Neuronal stem cell (in vitro differentiated cells): ENCODE data around the gene UVSSA.

Experiments used
- DNase-seq: peaks from one replicate; pipeline ENCODE4 v3.0.0-alpha.2; 2013; ENCODE audit warnings: low spot score
- H2AFZ ChIP-seq: one replicate; pipeline ENCODE4 v1.6.1; 2013; ENCODE audit warnings: mild to moderate bottlenecking, low read length, inconsistent platforms
- H2AK5ac ChIP-seq: 2 replicates; pipeline ENCODE4 v1.6.1; 2013; ENCODE audit warnings: low read depth, mild to moderate bottlenecking, inconsistent platforms, low read length, moderate library complexity, mixed read lengths
- H2BK120ac ChIP-seq: 2 replicates; pipeline ENCODE4 v1.6.1; 2013; ENCODE audit warnings: low read depth, mild to moderate bottlenecking, inconsistent platforms, low read length, moderate library complexity, mixed read lengths
- H2BK12ac ChIP-seq: one replicate; pipeline ENCODE4 v1.6.1; 2013; ENCODE audit warnings: low read length, inconsistent platforms
- H2BK15ac ChIP-seq: 2 replicates; pipeline ENCODE4 v1.6.1; 2013; ENCODE audit warnings: mild to moderate bottlenecking, low read length, inconsistent platforms, mixed read lengths
- H2BK5ac ChIP-seq: one replicate; pipeline ENCODE4 v1.6.1; 2013; ENCODE audit warnings: inconsistent platforms, mild to moderate bottlenecking, low read length, moderate library complexity
- H3K14ac ChIP-seq: one replicate; pipeline ENCODE4 v1.6.1; 2013; ENCODE audit warnings: low read length, inconsistent platforms
- H3K18ac ChIP-seq: 2 replicates; pipeline ENCODE4 v1.6.1; 2013; ENCODE audit warnings: low read length, inconsistent platforms
- H3K23ac ChIP-seq: 2 replicates; pipeline ENCODE4 v1.6.1; 2013; ENCODE audit warnings: low read depth, mild to moderate bottlenecking, mixed read lengths, low read length, inconsistent platforms; ENCODE audit not compliant: poor library complexity
- H3K27ac ChIP-seq: replicated peaks from 3 replicates; pipeline ENCODE4 v1.5.1; 2013; ENCODE audit warnings: low read length, inconsistent platforms
- H3K27me3 ChIP-seq, 3 experiments: 2 replicates each; pipeline ENCODE4 v1.6.1; 2013; ENCODE audit warnings: low read length in 3 of 3, mild to moderate bottlenecking in 2 of 3, inconsistent platforms in 1 of 3, low read depth in 1 of 3, mixed read lengths in 1 of 3, moderate library complexity in 1 of 3; ENCODE audit not compliant: control insufficient read depth in 3 of 3, insufficient read depth in 3 of 3
- H3K36me3 ChIP-seq, 2 donors: replicated peaks in 1 of 2; 2 replicates each; pipeline ENCODE4 v1.6.1; 2013; ENCODE audit warnings: low read length in 2 of 2; ENCODE audit not compliant: control insufficient read depth in 2 of 2, insufficient read depth in 2 of 2
- H3K4ac ChIP-seq: 2 replicates; pipeline ENCODE4 v1.6.1; 2013; ENCODE audit warnings: inconsistent platforms, mild to moderate bottlenecking, low read length, moderate library complexity
- H3K4me1 ChIP-seq, 2 donors: 1 replicate in 1 of 2; 2 replicates in 1 of 2; pipeline ENCODE4 v1.6.1; 2013; ENCODE audit warnings: low read length in 2 of 2, low read depth in 1 of 2; ENCODE audit not compliant: control insufficient read depth in 2 of 2, insufficient read depth in 1 of 2
- H3K4me2 ChIP-seq: one replicate; pipeline ENCODE4 v1.6.1; 2013; ENCODE audit warnings: mild to moderate bottlenecking, low read length, inconsistent platforms; ENCODE audit not compliant: insufficient read depth, poor library complexity, severe bottlenecking
- H3K4me3 ChIP-seq, 2 donors: 2 replicates each; pipeline ENCODE4 v1.5.1; 2013; ENCODE audit warnings: low read length in 2 of 2, mild to moderate bottlenecking in 2 of 2, inconsistent platforms in 1 of 2, moderate library complexity in 1 of 2
- H3K79me1 ChIP-seq: one replicate; pipeline ENCODE4 v1.6.1; 2013; ENCODE audit warnings: low read depth, mild to moderate bottlenecking, inconsistent platforms, low read length, moderate library complexity
- H3K9ac ChIP-seq: one replicate; pipeline ENCODE4 v1.6.1; 2013; ENCODE audit warnings: mild to moderate bottlenecking, low read depth, low read length, inconsistent platforms; ENCODE audit not compliant: poor library complexity
- H3K9me3 ChIP-seq, 2 donors: replicated peaks in 1 of 2; 2 replicates each; pipeline versions ENCODE3 to v1.6.1; 2013; ENCODE audit warnings: low read length in 2 of 2, mild to moderate bottlenecking in 2 of 2, inconsistent platforms in 1 of 2, low read depth in 1 of 2, mixed read lengths in 1 of 2, moderate library complexity in 1 of 2; ENCODE audit not compliant: control insufficient read depth in 2 of 2, insufficient read depth in 1 of 2
- H4K8ac ChIP-seq: one replicate; pipeline ENCODE4 v1.6.1; 2013; ENCODE audit warnings: low read depth, mild to moderate bottlenecking, inconsistent platforms, low read length, moderate library complexity
- H4K91ac ChIP-seq: one replicate; pipeline ENCODE4 v1.6.1; 2013; ENCODE audit warnings: low read length, low read depth, mild to moderate bottlenecking, inconsistent platforms; ENCODE audit not compliant: poor library complexity
- WGBS, 2 donors: extraction: QIAGEN DNeasy Blood & Tissue Kit; methylation state at CpG; one replicate each; pipeline ENCODE4 v1.1.7; 2013; ENCODE audit warnings: missing lambda C conversion rate in 2 of 2, mixed read lengths in 1 of 2; ENCODE audit not compliant: insufficient read length in 2 of 2, insufficient replicate concordance in 1 of 2; ENCODE audit errors: extremely low coverage in 2 of 2; 5-methylcytosine and 5-hydroxymethylcytosine counted together

The UVSSA gene

DNA sequence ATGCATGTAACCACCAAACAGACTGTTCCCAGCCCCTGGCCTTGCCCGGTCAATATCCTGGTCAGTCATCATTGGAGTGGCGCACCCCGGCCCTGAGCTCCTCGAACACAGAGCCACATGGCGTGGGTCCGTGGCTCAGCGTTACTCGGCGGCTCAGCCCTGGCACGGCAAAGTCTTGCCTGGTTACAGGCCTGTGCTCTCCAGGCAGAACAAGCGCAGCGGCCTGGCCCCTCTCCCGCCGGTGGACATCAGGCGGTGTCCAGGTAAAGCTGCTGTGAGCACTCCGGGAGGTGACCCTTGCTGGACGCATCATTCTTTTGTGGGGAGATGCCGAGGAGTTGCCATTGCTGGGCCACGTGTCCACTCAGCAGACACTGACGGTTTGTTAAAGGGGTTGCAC lies 6.1 kb upstream of the UVSSA start:
- Histone ChIP-seq H4K8ac (no peak overlapping the region), H3K9ac (no peak overlapping the region), H3K27ac (no peak overlapping the region), H2BK15ac (no peak overlapping the region), H3K4me1 (no peaks in the 10 kb centered on the region), H3K14ac (no peak overlapping the region), H2BK5ac (no peak overlapping the region), H2AK5ac (no peak overlapping the region), H4K91ac (no peak overlapping the region), H2AFZ (no peak overlapping the region), H3K27me3 (no peaks in the 10 kb centered on the region), H3K4me3 (peak overlapping the region in 1 of 2 donors; percentile 11), H2BK120ac (no peak overlapping the region), H3K9me3 (peaks cover 0 to 8% of the 10 kb centered on the region in 2 donors), H2BK12ac (no peak overlapping the region), H3K4ac (no peak overlapping the region), H3K23ac (no peak overlapping the region), H3K18ac (no peak overlapping the region), H3K36me3 (peaks cover 44 to 63% of the 10 kb centered on the region in 2 donors), H3K4me2 (no peak overlapping the region), H3K79me1 (peaks cover 12% of the 10 kb centered on the region)
- no peak for DNase-seq
- WGBS, 2 donors = no CpG with 5 or more reads among the region's 20 CpGs

- no peak overlapping the region for H2BK15ac ChIP-seq
- WGBS, 2 donors = no CpG with 5 or more reads among the region's 1 CpG
- H3K14ac ChIP-seq = no peak overlapping the region
- H3K36me3 ChIP-seq = peaks cover 36 to 52% of the 10 kb centered on the region in 2 donors
- DNase-seq = no peak
- no peak overlapping the region for H2AFZ ChIP-seq
- H3K23ac ChIP-seq = no peak overlapping the region
- no peak overlapping the region for H3K4me2 ChIP-seq
- no peak overlapping the region for H2BK5ac ChIP-seq
- peaks cover 0 to 8% of the 10 kb centered on the region in 2 donors for H3K9me3 ChIP-seq
- no peak overlapping the region for H2AK5ac ChIP-seq
- no peak overlapping the region for H3K9ac ChIP-seq
- no peak overlapping the region for H3K27ac ChIP-seq
- no peak overlapping the region for H3K18ac ChIP-seq
- no peak overlapping the region for H2BK120ac ChIP-seq
- no peak overlapping the region for H4K8ac ChIP-seq
- no peaks in the 10 kb centered on the region for H3K27me3 ChIP-seq
- no peaks in the 10 kb centered on the region for H3K4me1 ChIP-seq
- H4K91ac ChIP-seq = no peak overlapping the region
- H3K4ac ChIP-seq = no peak overlapping the region
- no peak overlapping the region for H2BK12ac ChIP-seq
- H3K4me3 ChIP-seq = no peak overlapping the region
- peaks cover 14% of the 10 kb centered on the region for H3K79me1 ChIP-seq
These were observed 5.0 kb upstream of the UVSSA start for GRCh38 chr4:1342003-1342402.

DNA sequence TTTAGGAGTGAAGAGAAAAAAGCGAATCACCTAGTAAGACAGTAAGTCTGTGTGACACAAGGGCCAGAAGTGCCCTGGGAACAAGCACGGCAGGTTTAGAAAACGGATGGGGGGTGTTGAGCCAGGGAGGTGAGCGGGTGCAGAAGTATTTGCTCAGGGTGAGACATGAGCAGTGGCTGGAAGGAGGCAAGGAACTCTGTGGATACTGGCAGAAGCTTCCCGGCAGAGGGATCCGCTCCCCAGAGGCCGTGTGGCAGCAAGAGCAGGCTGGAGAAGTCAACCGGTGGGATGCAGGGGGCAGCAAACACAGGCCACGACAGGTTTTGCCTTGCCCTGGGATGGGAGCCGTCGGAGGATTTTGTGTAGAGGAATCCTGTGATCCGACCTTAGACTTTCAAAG lies 2.3 kb upstream of the UVSSA start:
- no peak overlapping the region for H2BK120ac ChIP-seq
- H3K79me1 ChIP-seq = peaks cover 16% of the 10 kb centered on the region
- H3K4me2 ChIP-seq = no peak overlapping the region
- no peak overlapping the region for H2BK5ac ChIP-seq
- H3K27ac ChIP-seq = no peak overlapping the region
- H3K14ac ChIP-seq = no peak overlapping the region
- no peak overlapping the region for H2BK12ac ChIP-seq
- no peak overlapping the region for H3K4ac ChIP-seq
- peaks cover 1 to 2% of the 10 kb centered on the region in 2 donors for H3K4me1 ChIP-seq
- peak overlapping the region in 1 of 2 donors; percentile 27 for H3K4me3 ChIP-seq
- H3K23ac ChIP-seq = peak overlapping the region; percentile 17
- H2BK15ac ChIP-seq = no peak overlapping the region
- DNase-seq = no peak
- H3K36me3 ChIP-seq = peaks cover 13 to 30% of the 10 kb centered on the region in 2 donors
- no CpG with 5 or more reads among the region's 12 CpGs for WGBS, 2 donors
- H2AFZ ChIP-seq = no peak overlapping the region
- H3K18ac ChIP-seq = no peak overlapping the region
- no peak overlapping the region for H3K9ac ChIP-seq
- H4K91ac ChIP-seq = no peak overlapping the region
- no peak overlapping the region for H2AK5ac ChIP-seq
- H3K9me3 ChIP-seq = peaks cover 0 to 5% of the 10 kb centered on the region in 2 donors
- no peaks in the 10 kb centered on the region for H3K27me3 ChIP-seq
- H4K8ac ChIP-seq = no peak overlapping the region

DNA sequence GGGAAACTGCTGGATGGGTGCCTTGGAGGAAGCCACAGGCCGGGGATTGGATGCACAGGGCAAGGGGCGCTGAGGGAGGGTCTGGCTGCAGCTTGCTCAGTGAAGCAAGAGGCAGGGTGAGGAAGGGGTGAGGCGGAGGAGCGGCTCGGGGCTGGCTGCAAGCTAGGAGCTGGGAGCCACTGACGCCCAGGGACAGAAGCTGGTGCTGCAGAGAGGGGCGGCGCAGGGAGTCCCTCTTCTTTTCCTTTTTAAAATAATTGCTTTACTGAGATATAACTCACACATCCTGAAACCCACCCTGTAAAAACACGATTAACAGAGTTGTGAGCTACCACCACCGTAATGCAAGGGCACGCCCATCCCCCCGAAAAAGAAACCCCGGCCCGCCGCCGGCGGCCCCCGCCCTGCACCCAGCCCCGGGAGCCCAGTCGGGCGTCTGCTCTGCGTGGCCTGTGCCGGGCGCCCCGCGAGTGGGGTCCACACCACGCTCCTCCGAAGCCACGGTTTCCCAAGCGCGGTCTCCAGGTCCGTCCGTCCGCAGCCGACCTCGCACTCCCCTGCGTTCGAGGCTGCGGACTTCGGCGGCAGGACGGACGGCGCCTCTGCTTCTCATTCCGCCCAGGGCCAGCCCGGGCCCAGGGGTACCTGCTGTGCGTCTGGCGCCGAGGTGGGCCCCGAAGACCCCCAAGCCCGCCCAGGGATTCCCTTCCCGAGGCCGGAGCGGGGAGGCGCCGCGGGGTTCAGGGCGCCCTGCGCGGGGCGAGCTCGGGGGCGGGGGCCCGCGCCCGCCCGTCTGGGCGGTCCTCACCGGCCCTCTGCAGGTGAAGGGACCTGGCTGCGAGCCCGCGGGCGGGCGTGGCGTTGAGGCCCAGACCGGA lies 866 bp upstream of the UVSSA start:
- H3K4ac ChIP-seq = no peak overlapping the region
- no CpG with 5 or more reads among the region's 76 CpGs for WGBS, 2 donors
- no peak overlapping the region for H4K91ac ChIP-seq
- H3K4me2 ChIP-seq = peak overlapping the region; percentile 91
- H3K14ac ChIP-seq = peak overlapping the region; percentile 4
- H2BK5ac ChIP-seq = peak overlapping the region; percentile 94
- H3K79me1 ChIP-seq = peaks cover 16% of the 10 kb centered on the region
- H3K27me3 ChIP-seq = no peaks in the 10 kb centered on the region
- H2BK12ac ChIP-seq = peak overlapping the region; percentile 67
- H3K4me3 ChIP-seq = peak overlapping the region; percentile 91 to 95
- no peak overlapping the region for H2BK15ac ChIP-seq
- peak; percentile 48 for DNase-seq
- H4K8ac ChIP-seq = no peak overlapping the region
- peak overlapping the region; percentile 96 for H2AFZ ChIP-seq
- peak overlapping the region; percentile 90 for H2AK5ac ChIP-seq
- peak overlapping the region; percentile 98 for H3K18ac ChIP-seq
- peak overlapping the region; percentile 95 for H3K9ac ChIP-seq
- H3K27ac ChIP-seq = peak overlapping the region; percentile 76
- H3K9me3 ChIP-seq = peaks cover 0 to 2% of the 10 kb centered on the region in 2 donors
- H3K23ac ChIP-seq = peak overlapping the region; percentile 98
- H3K4me1 ChIP-seq = peaks cover 1 to 4% of the 10 kb centered on the region in 2 donors
- peaks cover 6 to 27% of the 10 kb centered on the region in 2 donors for H3K36me3 ChIP-seq
- H2BK120ac ChIP-seq = peak overlapping the region; percentile 81
